ENCODE measurements around the gene SNCAIP.
"Not testable (repeated sequence)": the region's sequence is repeated elsewhere in the genome, so short reads cannot be mapped to it uniquely, and the experiment has no call there.

SNCAIP gene

GRCh38 chr5:122351416-122352157 is 39.5 kb downstream of the SNCAIP start:
- H3K4me3 ChIP-seq (ENCODE audit: low read depth, low read length): no peak overlapping the region
- no peak for DNase-seq (ENCODE audit: low read depth)
- in situ Hi-C loops (cut with HindIII; ENCODE audit: low sequenced_read_pairs): no loop called here
- TF ChIP-seq, protein P1, sequence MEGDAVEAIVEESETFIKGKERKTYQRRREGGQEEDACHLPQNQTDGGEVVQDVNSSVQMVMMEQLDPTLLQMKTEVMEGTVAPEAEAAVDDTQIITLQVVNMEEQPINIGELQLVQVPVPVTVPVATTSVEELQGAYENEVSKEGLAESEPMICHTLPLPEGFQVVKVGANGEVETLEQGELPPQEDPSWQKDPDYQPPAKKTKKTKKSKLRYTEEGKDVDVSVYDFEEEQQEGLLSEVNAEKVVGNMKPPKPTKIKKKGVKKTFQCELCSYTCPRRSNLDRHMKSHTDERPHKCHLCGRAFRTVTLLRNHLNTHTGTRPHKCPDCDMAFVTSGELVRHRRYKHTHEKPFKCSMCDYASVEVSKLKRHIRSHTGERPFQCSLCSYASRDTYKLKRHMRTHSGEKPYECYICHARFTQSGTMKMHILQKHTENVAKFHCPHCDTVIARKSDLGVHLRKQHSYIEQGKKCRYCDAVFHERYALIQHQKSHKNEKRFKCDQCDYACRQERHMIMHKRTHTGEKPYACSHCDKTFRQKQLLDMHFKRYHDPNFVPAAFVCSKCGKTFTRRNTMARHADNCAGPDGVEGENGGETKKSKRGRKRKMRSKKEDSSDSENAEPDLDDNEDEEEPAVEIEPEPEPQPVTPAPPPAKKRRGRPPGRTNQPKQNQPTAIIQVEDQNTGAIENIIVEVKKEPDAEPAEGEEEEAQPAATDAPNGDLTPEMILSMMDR (IDR thresholded peaks at IDR 0.05; ENCODE audit: low read depth, low read length, missing control alignments): no peak

DNA sequence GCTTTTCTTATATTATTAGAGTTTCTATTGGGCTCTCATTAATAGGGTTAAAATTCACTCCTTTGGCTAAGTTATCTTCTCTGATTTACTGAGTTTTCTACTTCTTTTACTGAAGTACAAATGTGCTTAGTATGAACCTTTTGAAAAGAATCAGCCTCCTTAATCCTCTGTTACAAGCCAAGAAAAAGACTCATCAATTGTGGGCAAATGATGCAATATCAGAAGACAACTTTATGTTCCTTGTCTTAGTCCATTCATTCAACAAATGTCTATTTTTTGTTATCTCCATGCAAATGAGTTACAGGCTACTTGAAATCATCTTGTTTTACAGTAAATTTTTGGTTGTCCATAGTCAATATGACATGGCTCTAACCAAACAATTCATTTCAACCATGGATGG is 40.3 kb downstream of the SNCAIP start:
- H3K4me3 ChIP-seq (ENCODE audit: low read depth, low read length): no peak overlapping the region
- TF ChIP-seq, protein P1 (IDR thresholded peaks at IDR 0.05; ENCODE audit: low read depth, low read length, missing control alignments): no peak
- no peak for DNase-seq (ENCODE audit: low read depth)
- in situ Hi-C loops (cut with HindIII; ENCODE audit: low sequenced_read_pairs): no loop called here

GRCh38 chr5:122353361-122353760 is 41.3 kb downstream of the SNCAIP start:
- in situ Hi-C loops (cut with HindIII; ENCODE audit: low sequenced_read_pairs); H3K4me3 ChIP-seq (ENCODE audit: low read depth, low read length): not testable (repeated sequence)

GRCh38 chr5:122354293-122354692 is 42.3 kb downstream of the SNCAIP start:
- TF ChIP-seq, protein P1 (IDR thresholded peaks at IDR 0.05; ENCODE audit: low read depth, low read length, missing control alignments): no peak
- in situ Hi-C loops (cut with HindIII; ENCODE audit: low sequenced_read_pairs): no loop called here

More at GRCh38 chr5:122353361-122353760, 41.3 kb downstream of the SNCAIP start:
- DNase-seq (ENCODE audit: low read depth): not testable (repeated sequence)

GRCh38 chr5:122355324-122355723 is 43.3 kb downstream of the SNCAIP start:
- H3K4me3 ChIP-seq (ENCODE audit: low read depth, low read length): no peak overlapping the region
- TF ChIP-seq, protein P1 (IDR thresholded peaks at IDR 0.05; ENCODE audit: low read depth, low read length, missing control alignments): no peak
- no peak for DNase-seq (ENCODE audit: low read depth)
- in situ Hi-C loops (cut with HindIII; ENCODE audit: low sequenced_read_pairs): no loop called here

More at GRCh38 chr5:122354293-122354692, 42.3 kb downstream of the SNCAIP start:
- DNase-seq (ENCODE audit: low read depth): no peak
- no peak overlapping the region for H3K4me3 ChIP-seq (ENCODE audit: low read depth, low read length)

DNA sequence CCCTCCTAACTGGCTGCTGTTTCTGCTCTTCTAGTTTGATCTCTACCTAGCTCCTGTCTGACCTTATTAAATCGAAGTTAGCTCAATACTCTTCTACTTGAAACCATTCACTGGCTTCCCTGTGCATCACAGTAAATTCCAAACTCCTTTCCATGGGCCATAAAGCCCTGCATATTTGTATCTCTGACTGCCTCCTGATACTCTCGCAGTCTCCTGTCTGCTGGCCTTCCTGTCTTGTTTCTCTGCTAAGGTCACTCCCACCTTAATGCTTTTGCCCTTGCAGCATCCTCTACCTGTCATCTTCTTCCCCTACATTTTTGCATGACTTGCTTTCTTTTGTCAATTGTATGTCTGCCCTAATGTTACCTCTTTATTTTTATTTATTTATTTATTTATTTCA is 44.8 kb downstream of the SNCAIP start:
- no peak for DNase-seq (ENCODE audit: low read depth)
- TF ChIP-seq, protein P1 (IDR thresholded peaks at IDR 0.05; ENCODE audit: low read depth, low read length, missing control alignments): no peak
- H3K4me3 ChIP-seq (ENCODE audit: low read depth, low read length): no peak overlapping the region
- in situ Hi-C loops (cut with HindIII; ENCODE audit: low sequenced_read_pairs): no loop called here

- no peak for DNase-seq (ENCODE audit: low read depth)
- TF ChIP-seq, protein P1 (IDR thresholded peaks at IDR 0.05; ENCODE audit: low read depth, low read length, missing control alignments): no peak
- in situ Hi-C loops (cut with HindIII; ENCODE audit: low sequenced_read_pairs): no loop called here
- H3K4me3 ChIP-seq (ENCODE audit: low read depth, low read length): no peak overlapping the region
Observed at GRCh38 chr5:122358372-122358979, 46.4 kb downstream of the SNCAIP start.
